RWPE2 (cell line): ENCODE results near the gene DUSP22.

Experiments
- ATAC-seq: fragments of 200-7000 bp; cut with Tn5 transposase; 3 replicates; pipeline ENCODE4 v1.9.1; 2021; ENCODE audit warnings: low read depth
- DNase-seq: peaks from one replicate; pipeline ENCODE4 v3.0.0-alpha.2; 2020; ENCODE audit warnings: low spot score
- H3K27ac ChIP-seq: fragments of 450-650 bp; 2 replicates; pipeline ENCODE4 v1.5.1; 2017; ENCODE audit warnings: mild to moderate bottlenecking; ENCODE audit not compliant: poor library complexity, severe bottlenecking
- H3K27me3 ChIP-seq: fragments of 250-450 bp; sonication (Bioruptor Pico); 2 replicates; pipeline ENCODE4 v1.5.1; 2021; ENCODE audit warnings: mild to moderate bottlenecking, moderate library complexity; ENCODE audit not compliant: insufficient read depth, poor library complexity, severe bottlenecking
- H3K36me3 ChIP-seq: fragments of 250-450 bp; sonication (Bioruptor Pico); 2 replicates; pipeline ENCODE4 v1.5.1; 2020; ENCODE audit warnings: low read depth, mild to moderate bottlenecking, moderate library complexity
- H3K4me1 ChIP-seq: fragments of 250-450 bp; sonication (Bioruptor Pico); 2 replicates; pipeline ENCODE4 v1.5.1; 2021; ENCODE audit warnings: mild to moderate bottlenecking, moderate library complexity; ENCODE audit not compliant: insufficient read depth, poor library complexity, severe bottlenecking
- H3K4me3 ChIP-seq: fragments of 250-450 bp; sonication (Bioruptor Pico); 2 replicates; pipeline ENCODE4 v1.5.1; 2021; ENCODE audit warnings: mild to moderate bottlenecking, moderate library complexity; ENCODE audit not compliant: severe bottlenecking
- H3K9me3 ChIP-seq: fragments of 250-450 bp; sonication (Bioruptor Pico); 2 replicates; pipeline ENCODE4 v1.5.1; 2021; ENCODE audit warnings: mild to moderate bottlenecking, moderate library complexity; ENCODE audit not compliant: severe bottlenecking
- CTCF ChIP-seq: fragments of 450-650 bp; IDR thresholded peaks from one replicate; pipeline ENCODE4 v1.5.1; 2017; ENCODE audit warnings: mild to moderate bottlenecking, moderate library complexity; ENCODE audit not compliant: poor library complexity, severe bottlenecking

Gene DUSP22

GRCh38 chr6:264626-265025, 27.7 kb upstream of the DUSP22 start:
- DNase-seq (no peak), ATAC-seq (no peak)
- Histone ChIP-seq H3K27ac (no peak overlapping the region), H3K4me1 (no peaks in the 10 kb centered on the region), H3K36me3 (no peaks in the 10 kb centered on the region), H3K4me3 (no peak overlapping the region), H3K9me3 (peaks cover 7% of the 10 kb centered on the region), H3K27me3 (no peaks in the 10 kb centered on the region)
- no peak for TF ChIP-seq CTCF

- peaks cover 4% of the 10 kb centered on the region for H3K27me3 ChIP-seq
- DNase-seq (no peak), ATAC-seq (no peak)
- no peak overlapping the region for H3K4me3 ChIP-seq
- no peaks in the 10 kb centered on the region for H3K36me3 ChIP-seq
- no peaks in the 10 kb centered on the region for H3K4me1 ChIP-seq
- H3K27ac ChIP-seq, result no peak overlapping the region
- TF ChIP-seq CTCF, result no peak
- peaks cover 5% of the 10 kb centered on the region for H3K9me3 ChIP-seq
Measured at GRCh38 chr6:268394-268935, 23.8 kb upstream of the DUSP22 start.

- Histone ChIP-seq H3K36me3 (no peaks in the 10 kb centered on the region), H3K27ac (no peak overlapping the region), H3K4me3 (no peak overlapping the region), H3K4me1 (no peaks in the 10 kb centered on the region), H3K9me3 (no peaks in the 10 kb centered on the region), H3K27me3 (peaks cover 15% of the 10 kb centered on the region)
- no peak for DNase-seq
- no peak for TF ChIP-seq CTCF
- ATAC-seq, result no peak
Measured at GRCh38 chr6:273551-274058, 18.7 kb upstream of the DUSP22 start.

GRCh38 chr6:277746-278145, 14.5 kb upstream of the DUSP22 start:
- Histone ChIP-seq H3K27ac (no peak overlapping the region), H3K9me3 (no peaks in the 10 kb centered on the region), H3K36me3 (no peaks in the 10 kb centered on the region), H3K4me1 (no peaks in the 10 kb centered on the region), H3K4me3 (no peak overlapping the region), H3K27me3 (peaks cover 11% of the 10 kb centered on the region)
- no peak for TF ChIP-seq CTCF
- ATAC-seq (no peak), DNase-seq (no peak)

GRCh38 chr6:278494-278893, 13.8 kb upstream of the DUSP22 start:
- ATAC-seq (no peak), DNase-seq (no peak)
- H3K36me3 ChIP-seq, result no peaks in the 10 kb centered on the region

More at GRCh38 chr6:278494-278893, 13.8 kb upstream of the DUSP22 start:
- TF ChIP-seq CTCF, result no peak
- H3K27ac ChIP-seq, result no peak overlapping the region
- H3K9me3 ChIP-seq, result no peaks in the 10 kb centered on the region
- no peak overlapping the region for H3K4me3 ChIP-seq
- H3K4me1 ChIP-seq, result no peaks in the 10 kb centered on the region
- peaks cover 11% of the 10 kb centered on the region for H3K27me3 ChIP-seq
